ENCODE data around the gene ATG14. TPM values are rescaled to one million over a fixed set of nuclear protein-coding genes. Genes with fewer than 3 reads are reported as not detected.
A peak's percentile ranks its signal among the peaks of the same experiment; 100 is the strongest.

The ATG14 gene
- total and polyA plus RNA-seq, 2 of the 13 experiments (the other 11 are each of a cell fraction or from before 2014, with no cell fraction given): 7.2 to 9.1 TPM

GRCh38 chr14:55411426-55412389 is at the start of gene ATG14 (continued):
- peak; percentile 58 for TF ChIP-seq HNF1B (CRISPR knock-in tag; IDR thresholded peaks at IDR 0.05)
- TF ChIP-seq BCL6 (CRISPR knock-in tag; IDR thresholded peaks at IDR 0.05): no peak
- no peak for TF ChIP-seq ZNF800 (CRISPR knock-in tag; IDR thresholded peaks at IDR 0.05)
- TF ChIP-seq MLX (CRISPR knock-in tag; IDR thresholded peaks at IDR 0.05): peak; percentile 38; the same call in 1 of the 2 replicates
- no peak for TF ChIP-seq CAMTA2 (CRISPR knock-in tag; IDR thresholded peaks at IDR 0.05; ENCODE audit: borderline replicate concordance)
- TF ChIP-seq IKZF5 (CRISPR knock-in tag; IDR thresholded peaks at IDR 0.05): peak; percentile 74
- peak; percentile 35; the same call in 1 of the 2 replicates for TF ChIP-seq SP4 (CRISPR knock-in tag; IDR thresholded peaks at IDR 0.05)
- no peak for TF ChIP-seq ZBTB42 (CRISPR knock-in tag; IDR thresholded peaks at IDR 0.05)
- TF ChIP-seq ZFAT (CRISPR knock-in tag; conservative IDR thresholded peaks at IDR 0.05): peak; percentile 77; the same call in 1 of the 2 replicates
- no peak for TF ChIP-seq ZSCAN12 (CRISPR knock-in tag; IDR thresholded peaks at IDR 0.05)
- TF ChIP-seq TGIF2 (CRISPR knock-in tag; IDR thresholded peaks at IDR 0.05): peak; percentile 90
- TF ChIP-seq RFX5 (IDR thresholded peaks at IDR 0.05; ENCODE audit: low read depth, low read length): no peak
- peak; percentile 66 for TF ChIP-seq XRCC5 (optimal IDR thresholded peaks at IDR 0.05; ENCODE audit: low read length)
- TF ChIP-seq JUNB (CRISPR knock-in tag; IDR thresholded peaks at IDR 0.05; ENCODE audit: borderline replicate concordance): no peak
- TF ChIP-seq ZNF775 (CRISPR knock-in tag; IDR thresholded peaks at IDR 0.05; ENCODE audit: borderline replicate concordance): no peak
- peak in 1 of 2 experiments; percentile 82; a peak in 2 of 4 replicates for TF ChIP-seq KLF16 (CRISPR knock-in tag; IDR thresholded peaks at IDR 0.05)
- TF ChIP-seq ATF5 (CRISPR knock-in tag; IDR thresholded peaks at IDR 0.05; ENCODE audit: low read depth): 0 out of 2 replicates have a peak, but pooled peaks have one; percentile 33
- no peak for TF ChIP-seq JUN (CRISPR knock-in tag; IDR thresholded peaks at IDR 0.05)

All from HepG2 (cell line).